ENCODE data around the gene LGALS16.

LGALS16 gene

GRCh38 chr19:39641773-39642172 is 13.9 kb upstream of the LGALS16 start:
- no peak for TF ChIP-seq SPI1 (IDR thresholded peaks at IDR 0.05; ENCODE audit: borderline replicate concordance, low read depth)
- TF ChIP-seq POLR2AphosphoS5 (IDR thresholded peaks at IDR 0.05; ENCODE audit: low read depth): no peak
- TF ChIP-seq GABPA (IDR thresholded peaks at IDR 0.05; ENCODE audit: low read depth): no peak
- no peak for TF ChIP-seq CTCF (IDR thresholded peaks at IDR 0.05; ENCODE audit: insufficient read depth, low read length)
- TF ChIP-seq REST (IDR thresholded peaks at IDR 0.05; ENCODE audit: insufficient replicate concordance, low read depth): no peak
- H3K27ac ChIP-seq (replicated peaks): no peak overlapping the region
- H3K27me3 ChIP-seq (ENCODE audit: insufficient read depth, poor library complexity, severe bottlenecking): no peaks in the 10 kb centered on the region
- no peak overlapping the region for H3K4me3 ChIP-seq (replicated peaks; ENCODE audit: insufficient read depth, low read length)
- no peak for DNase-seq (ENCODE audit: low read depth in 1 of 2, low spot score in 1 of 2)

- H3K27ac ChIP-seq (replicated peaks): no peak overlapping the region
- TF ChIP-seq SPI1 (IDR thresholded peaks at IDR 0.05; ENCODE audit: borderline replicate concordance, low read depth) (no peak), REST (IDR thresholded peaks at IDR 0.05; ENCODE audit: insufficient replicate concordance, low read depth) (no peak)
- DNase-seq (ENCODE audit: low read depth in 1 of 2, low spot score in 1 of 2): no peak
- H3K4me3 ChIP-seq (replicated peaks; ENCODE audit: insufficient read depth, low read length): no peak overlapping the region
- H3K27me3 ChIP-seq (ENCODE audit: insufficient read depth, poor library complexity, severe bottlenecking): no peaks in the 10 kb centered on the region
Measured at GRCh38 chr19:39643591-39643990, 12.1 kb upstream of the LGALS16 start.

GRCh38 chr19:39645800-39646411 is 9.8 kb upstream of the LGALS16 start:
- Histone ChIP-seq H3K4me3 (replicated peaks; ENCODE audit: insufficient read depth, low read length) (no peak overlapping the region), H3K27me3 (ENCODE audit: insufficient read depth, poor library complexity, severe bottlenecking) (no peaks in the 10 kb centered on the region), H3K27ac (replicated peaks) (no peak overlapping the region)
- no peak for TF ChIP-seq CTCF (IDR thresholded peaks at IDR 0.05; ENCODE audit: insufficient read depth, low read length)
- TF ChIP-seq REST (IDR thresholded peaks at IDR 0.05; ENCODE audit: insufficient replicate concordance, low read depth): peak; percentile 98
- peak in 1 of 2 experiments; percentile 1 for DNase-seq (ENCODE audit: low read depth in 1 of 2, low spot score in 1 of 2)

Measured in HL-60 (cell line).